CD14-positive monocyte (primary cell): Measurements from ENCODE around the gene RASIP1. TPM values are rescaled to one million over a fixed set of nuclear protein-coding genes. Genes with fewer than 3 reads are reported as not detected.

Experiments
- DNase-seq, 3 donors: peaks; one replicate each; pipeline ENCODE4 v3.0.0-alpha.2; 2011 to 2022
- H2AFZ ChIP-seq: 2 replicates; pipeline ENCODE4 v1.6.0; 2012; ENCODE audit warnings: mild to moderate bottlenecking, low read depth, low read length, inconsistent platforms; ENCODE audit not compliant: insufficient read depth, poor library complexity, severe bottlenecking
- H3K27ac ChIP-seq, 2 donors: 1 replicate in 1 of 2; 2 replicates in 1 of 2; pipeline ENCODE4 v1.5.1; 2012 to 2013; ENCODE audit warnings: low read length in 2 of 2, control low read depth in 1 of 2, inconsistent platforms in 1 of 2, low read depth in 1 of 2, mild to moderate bottlenecking in 1 of 2
- H3K27me3 ChIP-seq, 2 donors: one replicate each; pipeline versions ENCODE4 v1.6.0 to v1.6.1; 2011 to 2013; ENCODE audit warnings: low read length in 2 of 2; ENCODE audit not compliant: control insufficient read depth in 2 of 2, insufficient read depth in 2 of 2
- H3K36me3 ChIP-seq, 2 donors: replicated peaks in 1 of 2; 1 replicate in 1 of 2; 2 replicates in 1 of 2; pipeline versions ENCODE4 v1.5.1 to v1.6.1; 2012 to 2013; ENCODE audit warnings: low read length in 2 of 2, control low read depth in 1 of 2, inconsistent platforms in 1 of 2, mild to moderate bottlenecking in 1 of 2; ENCODE audit not compliant: insufficient read depth in 2 of 2, control insufficient read depth in 1 of 2
- H3K4me1 ChIP-seq, 2 donors: 1 replicate in 1 of 2; 2 replicates in 1 of 2; pipeline versions ENCODE4 v1.5.1 to v1.6.1; 2012 to 2013; ENCODE audit warnings: low read length in 2 of 2, control low read depth in 1 of 2, inconsistent platforms in 1 of 2, mild to moderate bottlenecking in 1 of 2, moderate library complexity in 1 of 2; ENCODE audit not compliant: insufficient read depth in 2 of 2, control insufficient read depth in 1 of 2
- H3K4me2 ChIP-seq: replicated peaks from 2 replicates; pipeline ENCODE3; 2012; ENCODE audit warnings: low read length, moderate library complexity, mild to moderate bottlenecking; ENCODE audit not compliant: poor library complexity, severe bottlenecking; ENCODE audit errors: extremely low read depth
- H3K4me3 ChIP-seq, 3 experiments: fragments of 200-600 bp in 1 of 3; sonication (generic) in 1 of 3; replicated peaks in 1 of 3; 1 replicate in 2 of 3; 2 replicates in 1 of 3; pipeline ENCODE4 v1.5.1; 2011 to 2013; ENCODE audit warnings: low read length in 3 of 3, mild to moderate bottlenecking in 3 of 3, control low read depth in 2 of 3, low read depth in 2 of 3, inconsistent platforms in 1 of 3, moderate library complexity in 1 of 3
- H3K79me2 ChIP-seq: 2 replicates; pipeline ENCODE4 v1.6.0; 2012; ENCODE audit warnings: mild to moderate bottlenecking, control low read depth, inconsistent platforms, low read length, moderate library complexity; ENCODE audit not compliant: insufficient read depth
- H3K9ac ChIP-seq: 2 replicates; pipeline ENCODE4 v1.6.0; 2017; ENCODE audit warnings: low read length, mild to moderate bottlenecking; ENCODE audit not compliant: insufficient read depth, poor library complexity, severe bottlenecking
- H3K9me3 ChIP-seq, 2 donors: replicated peaks in 1 of 2; 1 replicate in 1 of 2; 2 replicates in 1 of 2; pipeline versions ENCODE4 v1.5.1 to v1.6.1; 2012 to 2013; ENCODE audit warnings: low read length in 2 of 2, control low read depth in 1 of 2; ENCODE audit not compliant: control insufficient read depth in 1 of 2, insufficient read depth in 1 of 2
- H4K20me1 ChIP-seq: 2 replicates; pipeline ENCODE4 v1.6.0; 2012; ENCODE audit warnings: mild to moderate bottlenecking, low read length, control low read depth, moderate library complexity; ENCODE audit not compliant: insufficient read depth
- H3K27ac Mint-ChIP-seq, 7 donors: one replicate each; pipeline ENCODE4 v1.8.0; 2020; ENCODE audit warnings: mild to moderate bottlenecking in 7 of 7, mixed read lengths in 7 of 7, moderate library complexity in 6 of 7, inconsistent platforms in 2 of 7
- H3K27me3 Mint-ChIP-seq, 3 donors: one replicate each; pipeline ENCODE4 v1.8.0; 2021 to 2022; ENCODE audit warnings: low read depth in 3 of 3, mild to moderate bottlenecking in 3 of 3, mixed read lengths in 3 of 3, moderate library complexity in 3 of 3, inconsistent platforms in 1 of 3
- H3K36me3 Mint-ChIP-seq, 2 donors: one replicate each; pipeline ENCODE4 v1.8.0; 2020; ENCODE audit warnings: mixed read lengths in 2 of 2, inconsistent platforms in 1 of 2, mild to moderate bottlenecking in 1 of 2
- H3K4me1 Mint-ChIP-seq: one replicate; pipeline ENCODE4 v1.8.0; 2020; ENCODE audit warnings: mild to moderate bottlenecking, mixed read lengths
- H3K4me3 Mint-ChIP-seq, 2 donors: one replicate each; pipeline ENCODE4 v1.8.0; 2020; ENCODE audit warnings: mild to moderate bottlenecking in 2 of 2, mixed read lengths in 2 of 2, moderate library complexity in 1 of 2
- H3K9me3 Mint-ChIP-seq, 7 donors: one replicate each; pipeline ENCODE4 v1.8.0; 2020 to 2022; ENCODE audit warnings: mixed read lengths in 7 of 7, mild to moderate bottlenecking in 6 of 7, moderate library complexity in 6 of 7, inconsistent platforms in 2 of 7
- CTCF ChIP-seq: fragments of 200-600 bp; IDR thresholded peaks from one replicate; pipeline ENCODE4 v1.8.0; 2022; ENCODE audit warnings: antibody characterized with exemption, mild to moderate bottlenecking
- WGBS: methylation state at CpG from one replicate; pipeline ENCODE4 v1.1.5; 2013; ENCODE audit warnings: missing lambda C conversion rate; ENCODE audit not compliant: insufficient coverage; 5-methylcytosine and 5-hydroxymethylcytosine counted together
- intact Hi-C, 2 donors: fragments of 100-400 bp; cut with micrococcal nuclease; formaldehyde crosslinking; loops; one replicate each; pipeline versions ENCODE4 v1.15.0 to v1.15.1; 2023
- polyA plus RNA-seq, 3 donors: library from polyadenylated mRNA; depleted of rRNA in 1 of 3; unstranded in 2 of 3; stranded (reverse) in 1 of 3; fragments of 300-500 nt in 2 of 3; fragments of >200 nt in 1 of 3; fragmentation: Illumina TruSeq in 2 of 3; gene quantifications; 1 replicate in 2 of 3; 2 replicates in 1 of 3; pipeline ENCODE4 v1.2.3, GENCODE V29; 2012 to 2021

Gene RASIP1
- polyA plus RNA-seq, 3 donors, result 1.2 TPM; not detected in 2

GRCh38 chr19:48676487-48676886 is 63.9 kb downstream of the RASIP1 start:
- no peak overlapping the region for H3K27ac Mint-ChIP-seq

More at GRCh38 chr19:48676487-48676886, 63.9 kb downstream of the RASIP1 start:
- no peak for TF ChIP-seq CTCF
- DNase-seq, result no peak
- no peak overlapping the region for H2AFZ ChIP-seq
- H3K9ac ChIP-seq, result no peak overlapping the region
- WGBS, result 92% methylated on average over 17 of the region's 17 CpGs
- H3K27me3 ChIP-seq, result no peaks in the 10 kb centered on the region
- no peaks in the 10 kb centered on the region for H3K9me3 ChIP-seq
- intact Hi-C loops, result loop anchor here in 1 of 2 donors (5.0 kb wide), 1 partner anchor 34 kb away; no protein-coding TSS in a partner anchor
- H3K4me3 ChIP-seq, result no peak overlapping the region
- no peak overlapping the region for H3K27ac ChIP-seq
- H4K20me1 ChIP-seq, result no peaks in the 10 kb centered on the region
- H3K27me3 Mint-ChIP-seq, result peaks cover 3 to 5% (median 5%) of the 10 kb centered on the region in 3 donors
- H3K4me1 ChIP-seq, result peaks cover 0 to 7% of the 10 kb centered on the region in 2 donors
- H3K36me3 Mint-ChIP-seq, result no peaks in the 10 kb centered on the region
- no peaks in the 10 kb centered on the region for H3K9me3 Mint-ChIP-seq
- H3K79me2 ChIP-seq, result no peaks in the 10 kb centered on the region
- no peaks in the 10 kb centered on the region for H3K36me3 ChIP-seq
- no peak overlapping the region for H3K4me3 Mint-ChIP-seq
- H3K4me1 Mint-ChIP-seq, result peaks cover 8% of the 10 kb centered on the region
- H3K4me2 ChIP-seq, result no peak overlapping the region
